SK-N-DZ (cell line): Measurements from ENCODE around the gene COL4A5.
"Not testable (repeated sequence)": the region's sequence is repeated elsewhere in the genome, so short reads cannot be mapped to it uniquely, and the experiment has no call there.

ENCODE experiments used
- DNase-seq: peaks from one replicate; pipeline ENCODE4 v3.0.0-alpha.2; 2015; ENCODE audit warnings: low spot score

COL4A5 gene

DNA sequence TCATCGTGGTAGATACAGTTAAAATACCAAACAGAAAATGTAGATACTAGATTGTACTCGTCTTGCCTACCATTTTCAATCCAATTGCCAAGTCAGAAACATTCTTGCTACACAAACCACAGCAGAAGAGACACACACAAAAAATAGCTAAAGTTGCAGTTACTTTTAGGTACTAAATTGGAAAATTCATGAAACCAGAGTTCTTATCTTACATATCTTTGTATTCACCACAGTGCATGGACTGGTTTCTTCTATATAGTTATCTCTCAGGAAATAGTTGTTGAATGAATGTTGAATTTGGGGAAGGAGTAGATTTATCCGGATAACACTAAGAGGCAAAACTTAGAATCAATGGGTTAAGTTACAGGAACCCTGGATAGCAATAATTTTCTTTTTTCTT, 14.2 kb downstream of the COL4A5 start:
- DNase-seq, result no peak

DNA sequence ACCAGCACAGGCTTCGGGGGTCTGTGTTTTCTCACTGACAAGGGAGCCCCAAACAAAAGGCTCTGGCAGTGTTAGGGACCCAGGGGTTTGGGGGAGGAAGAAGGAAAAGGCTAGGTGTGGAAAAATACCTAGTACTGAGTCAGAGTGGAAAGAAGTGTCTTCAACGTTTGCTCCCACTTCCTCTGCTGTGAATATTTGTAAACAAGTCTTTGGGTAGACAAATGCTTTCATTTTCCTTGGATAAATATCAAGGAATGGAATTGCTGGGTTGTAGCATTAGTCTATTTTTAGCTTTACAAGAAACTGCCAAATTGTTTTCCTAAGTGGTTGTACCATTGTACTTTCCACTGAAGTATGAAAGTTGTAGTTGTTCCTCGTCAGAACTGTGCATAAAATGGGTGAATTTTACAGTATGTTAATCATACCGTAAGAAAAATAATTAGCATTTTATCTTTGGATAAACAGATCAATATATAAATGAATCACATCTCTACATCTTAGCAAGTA, 17.4 kb downstream of the COL4A5 start:
- no peak for DNase-seq

DNA sequence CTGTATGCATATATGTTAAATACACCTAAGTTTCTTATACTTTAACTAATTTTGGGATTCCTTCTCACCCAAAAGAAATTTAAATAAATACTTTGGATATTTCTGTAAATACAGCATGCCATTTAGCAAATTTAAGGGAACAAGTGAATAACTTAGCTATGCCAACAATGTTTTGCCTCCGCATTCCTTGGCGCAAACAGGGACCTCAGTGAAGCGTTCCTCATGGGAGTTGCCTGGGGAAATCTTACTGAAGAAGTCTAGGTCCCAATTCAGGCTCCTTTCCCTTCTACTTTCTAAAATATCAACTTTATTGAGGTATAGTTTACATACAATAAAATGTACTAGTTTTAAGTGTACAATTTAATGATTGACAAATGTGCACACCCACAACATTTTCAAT, 25.0 kb downstream of the COL4A5 start:
- DNase-seq, result no peak

DNA sequence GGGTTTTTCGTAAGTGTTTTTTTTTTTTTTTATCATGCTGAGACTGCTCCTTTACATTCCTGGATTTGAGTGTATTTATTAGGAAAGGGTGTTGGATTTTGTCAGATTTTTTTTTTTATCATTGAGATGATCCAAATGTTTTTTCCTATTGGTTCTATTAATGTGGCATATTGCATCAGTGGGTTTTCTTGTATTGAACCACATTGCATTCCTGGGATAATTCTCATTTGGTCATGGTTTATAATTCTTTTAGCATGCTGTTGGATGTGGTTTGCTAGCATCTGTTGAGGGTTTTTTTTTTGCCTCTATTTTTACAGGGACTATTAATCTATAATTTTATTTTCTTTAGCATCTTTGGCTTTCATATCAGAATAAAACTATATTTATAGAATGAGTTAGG, 28.8 kb downstream of the COL4A5 start:
- DNase-seq, result no peak

DNA sequence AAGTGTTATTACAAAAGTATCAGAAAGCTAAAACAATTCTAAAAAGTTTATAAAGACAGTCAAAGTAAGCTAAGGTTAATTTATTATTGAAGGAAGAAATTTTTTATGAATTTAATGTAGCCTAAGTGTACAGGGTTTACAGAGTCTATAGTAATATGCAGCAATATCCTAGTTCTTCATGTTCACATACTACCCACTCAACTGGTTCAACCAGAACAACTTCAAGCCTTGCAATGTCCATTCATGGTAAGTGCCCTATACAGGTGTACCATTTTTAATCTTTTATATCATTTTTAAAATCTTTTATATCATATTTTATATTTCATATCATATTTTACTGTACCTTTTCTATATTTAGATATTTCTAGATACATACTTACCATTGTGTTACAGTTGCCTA, 34.3 kb downstream of the COL4A5 start:
- no peak for DNase-seq

GRCh38 chrX:108481528-108481927, 41.9 kb downstream of the COL4A5 start:
- DNase-seq, result not testable (repeated sequence)

- DNase-seq, result no peak
These were observed 44.6 kb downstream of the COL4A5 start for GRCh38 chrX:108484251-108484650.

GRCh38 chrX:108485960-108486359, 46.3 kb downstream of the COL4A5 start:
- DNase-seq, result no peak

DNA sequence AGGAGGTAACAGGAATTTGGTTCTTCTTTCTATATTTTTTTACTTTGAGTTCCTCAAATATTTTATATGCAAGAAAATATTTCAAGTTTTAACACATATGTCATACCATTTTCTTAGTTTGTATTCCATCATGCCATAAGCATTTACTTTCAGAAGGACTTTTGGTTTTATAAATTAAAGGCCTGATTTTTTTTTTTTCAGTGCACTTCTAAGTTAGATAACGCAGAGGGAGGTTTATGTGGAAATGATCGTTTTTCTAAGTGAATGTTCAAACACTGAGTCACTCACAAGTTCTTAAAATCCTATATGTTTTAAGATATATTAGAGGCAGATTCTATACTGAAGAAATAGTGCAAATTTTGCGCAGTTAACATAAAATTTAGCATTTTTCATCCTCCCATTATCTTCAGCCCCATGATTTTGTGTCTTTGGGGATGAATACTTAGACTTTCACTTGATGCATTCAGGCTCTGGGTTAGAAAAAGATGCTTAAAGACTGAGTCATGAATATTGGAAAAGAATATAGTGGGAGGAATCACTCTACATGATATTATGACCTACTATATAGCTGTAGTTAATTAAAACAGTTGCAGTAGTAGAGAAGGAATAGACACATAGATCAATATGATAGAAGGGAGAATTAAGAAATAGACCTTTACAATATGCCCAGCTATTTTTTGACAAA, 54.9 kb downstream of the COL4A5 start:
- DNase-seq, result no peak

DNA sequence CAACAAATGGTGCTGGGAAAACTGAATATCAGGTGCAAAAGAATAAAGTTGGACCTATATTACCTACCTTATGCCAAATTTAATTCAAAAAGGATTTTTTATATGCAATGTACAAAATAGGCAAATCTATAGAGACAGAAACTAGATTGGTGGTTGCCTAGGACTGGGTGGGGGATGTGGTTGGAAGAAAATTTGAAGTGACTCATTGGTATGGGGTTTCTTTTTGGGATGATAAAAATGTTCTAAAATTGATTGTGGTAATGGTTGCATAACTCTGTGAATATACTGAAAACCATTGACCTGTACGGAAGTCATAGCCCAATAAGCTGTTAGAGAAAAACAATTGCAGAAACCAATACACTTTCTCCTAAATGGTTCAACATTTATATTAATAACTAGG, 72.1 kb downstream of the COL4A5 start:
- DNase-seq, result no peak

- no peak for DNase-seq
These were observed 76.5 kb downstream of the COL4A5 start for GRCh38 chrX:108516184-108516583.

DNA sequence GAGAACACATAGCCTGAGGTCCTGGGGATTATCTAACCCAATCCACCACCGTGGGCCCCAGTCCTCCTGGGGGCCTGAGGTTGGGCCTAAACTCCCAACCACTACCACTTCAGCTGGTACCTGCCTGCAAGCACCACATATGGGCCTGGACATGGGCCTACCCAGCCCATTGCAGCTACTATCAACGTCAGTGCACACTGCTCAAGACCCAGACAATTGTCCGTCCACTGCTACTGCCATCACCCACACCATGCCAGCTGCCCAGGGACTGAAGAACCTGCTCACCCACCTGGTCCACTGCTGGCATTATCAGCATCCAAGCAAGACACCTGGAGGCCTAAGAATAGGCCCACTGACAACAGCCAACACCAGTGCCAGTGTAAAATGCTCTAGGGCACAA, 88.1 kb downstream of the COL4A5 start:
- no peak for DNase-seq

GRCh38 chrX:108537005-108537404, 97.4 kb downstream of the COL4A5 start:
- DNase-seq, result peak; percentile 4

DNA sequence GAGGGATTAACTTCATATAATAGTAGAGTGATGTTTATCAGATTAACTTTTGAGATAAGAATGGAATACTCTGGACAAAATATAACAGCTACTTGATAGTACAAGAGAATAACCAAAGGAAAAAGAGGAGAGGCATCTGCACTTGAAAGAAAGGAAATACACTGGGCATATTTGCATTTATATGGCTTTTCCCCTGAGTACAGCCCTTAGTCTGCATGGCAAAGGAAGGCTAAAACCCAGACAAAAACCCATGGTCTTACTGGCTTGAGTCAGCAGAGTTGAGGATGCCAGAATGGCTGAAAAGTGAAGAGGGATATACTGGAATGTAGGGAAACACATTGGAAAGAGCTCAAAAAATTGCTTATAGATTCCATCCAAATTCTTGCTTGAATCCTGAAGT, 101.6 kb downstream of the COL4A5 start:
- DNase-seq, result no peak

- DNase-seq, result no peak
These were observed 117.9 kb downstream of the COL4A5 start for GRCh38 chrX:108557580-108557979.

DNA sequence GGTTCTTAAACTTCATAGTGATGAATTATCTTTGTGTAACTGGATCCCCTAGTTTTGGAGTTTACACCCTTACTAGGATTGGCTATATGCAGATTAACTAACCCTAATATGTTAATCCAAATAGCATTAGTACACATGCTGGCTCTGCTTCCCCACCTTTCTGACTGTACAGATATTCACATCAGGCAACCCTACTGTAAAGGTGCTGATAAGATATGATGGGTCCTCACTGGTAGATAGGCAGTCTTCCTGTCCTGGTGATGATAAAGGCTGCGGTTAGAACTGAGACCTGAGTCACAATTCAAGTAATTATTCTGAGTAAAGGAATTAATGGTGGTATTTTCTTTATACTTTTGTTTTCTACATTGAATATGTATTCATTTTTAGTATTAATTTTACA, 118.6 kb downstream of the COL4A5 start:
- DNase-seq, result no peak

DNA sequence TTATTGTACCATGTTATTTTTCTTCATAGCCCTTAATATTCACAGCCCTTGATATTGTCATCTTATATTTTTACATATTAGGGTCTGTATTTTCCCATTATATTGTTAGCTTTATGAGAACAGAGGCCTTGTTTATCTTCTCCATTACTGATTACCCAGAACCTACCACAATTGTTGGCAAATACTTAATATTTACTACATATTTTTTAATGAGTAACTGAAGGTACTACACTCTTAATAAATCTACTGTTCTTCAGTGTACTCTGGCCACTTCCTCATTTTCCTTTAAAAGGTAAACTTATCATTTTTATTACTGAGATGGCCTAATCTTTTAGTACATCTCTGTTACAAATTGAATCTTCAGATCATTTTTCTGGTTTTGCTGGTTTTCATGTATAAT, 133.5 kb downstream of the COL4A5 start:
- DNase-seq, result no peak

- DNase-seq, result no peak
These were observed 142.5 kb downstream of the COL4A5 start for GRCh38 chrX:108582151-108582550.

GRCh38 chrX:108584617-108585211, 145.1 kb downstream of the COL4A5 start:
- peak; percentile 1 for DNase-seq

DNA sequence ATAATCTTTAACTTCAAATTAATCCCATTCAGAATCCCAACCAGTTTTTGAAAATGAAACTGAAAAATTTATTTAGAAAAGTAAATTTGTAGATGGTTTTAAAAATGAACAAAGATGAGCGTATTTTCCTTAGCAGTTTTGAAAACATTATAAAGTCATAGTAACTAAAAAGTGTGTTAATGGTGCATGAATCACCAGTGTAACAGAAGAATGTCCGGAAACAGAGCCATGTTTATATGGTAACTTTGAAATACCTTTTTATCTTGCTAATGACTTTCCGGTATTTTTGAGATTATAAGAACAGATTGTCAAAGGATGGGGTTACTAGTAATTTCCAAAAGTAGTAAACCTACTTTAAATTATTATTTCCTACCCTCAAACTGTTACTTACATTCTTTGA, 150.9 kb downstream of the COL4A5 start:
- no peak for DNase-seq

DNA sequence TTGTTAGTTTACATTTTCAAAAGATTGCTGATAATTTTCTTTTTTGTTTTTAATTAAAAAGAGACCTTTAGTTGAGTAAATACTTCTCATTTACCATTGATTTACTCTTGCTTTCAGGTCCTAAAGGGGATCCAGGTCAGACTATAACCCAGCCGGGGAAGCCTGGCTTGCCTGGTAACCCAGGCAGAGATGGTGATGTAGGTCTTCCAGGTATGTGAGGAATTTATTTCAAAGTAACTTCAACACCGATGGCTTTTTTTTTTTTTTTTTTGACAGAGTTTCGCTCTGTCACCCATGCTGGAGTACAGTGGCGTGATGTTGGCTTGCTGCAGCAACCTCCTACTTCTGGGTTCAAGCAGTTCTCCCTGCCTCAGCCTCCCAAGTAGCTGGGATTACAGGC, 161.6 kb downstream of the COL4A5 start:
- no peak for DNase-seq

DNA sequence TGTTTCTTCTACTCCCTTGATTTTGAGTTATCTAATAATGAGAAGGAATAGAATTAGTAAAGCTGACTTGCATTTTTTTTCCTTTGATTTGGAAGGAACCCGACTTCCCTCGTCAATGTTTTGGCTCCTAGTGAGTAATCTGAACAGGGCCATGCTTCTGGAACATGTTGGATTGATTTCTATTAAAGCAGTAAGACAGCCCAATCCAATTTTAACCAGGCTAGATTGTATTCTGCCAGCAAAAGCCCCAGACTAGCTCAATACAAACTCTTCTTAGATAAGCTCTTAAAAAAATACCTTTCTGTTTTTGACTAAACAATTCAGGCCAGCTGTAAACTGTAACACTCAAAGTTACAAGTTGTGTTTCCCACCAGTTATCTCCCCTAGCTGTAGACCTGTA, 170.5 kb downstream of the COL4A5 start:
- no peak for DNase-seq

- DNase-seq, result no peak
These were observed 175.0 kb downstream of the COL4A5 start for GRCh38 chrX:108614616-108615015.

GRCh38 chrX:108640817-108641216, 201.2 kb downstream of the COL4A5 start:
- DNase-seq, result no peak
